IPS DF 6.9 (cell line): ENCODE measurements around the gene NGB.

Experiments
- DNase-seq: peaks from one replicate; pipeline ENCODE4 v3.0.0-alpha.2; 2013; ENCODE audit warnings: low read depth, low spot score
- H3K27ac ChIP-seq: one replicate; pipeline ENCODE4 v1.5.1; 2013; ENCODE audit warnings: low read length, control low read depth
- H3K27me3 ChIP-seq: 2 replicates; pipeline ENCODE4 v1.6.1; 2013; ENCODE audit warnings: mild to moderate bottlenecking, low read length; ENCODE audit not compliant: control insufficient read depth, insufficient read depth
- H3K36me3 ChIP-seq: 2 replicates; pipeline ENCODE4 v1.6.1; 2013; ENCODE audit warnings: low read length; ENCODE audit not compliant: control insufficient read depth, insufficient read depth
- H3K4me1 ChIP-seq: 2 replicates; pipeline ENCODE4 v1.6.1; 2013; ENCODE audit warnings: low read length; ENCODE audit not compliant: control insufficient read depth, insufficient read depth
- H3K4me3 ChIP-seq: 2 replicates; pipeline ENCODE4 v1.5.1; 2013; ENCODE audit warnings: mild to moderate bottlenecking, low read length
- H3K9me3 ChIP-seq: 2 replicates; pipeline ENCODE4 v1.6.1; 2013; ENCODE audit warnings: low read length, inconsistent platforms; ENCODE audit not compliant: control insufficient read depth, insufficient read depth
- WGBS: extraction: QIAGEN DNeasy Blood & Tissue Kit; methylation state at CpG from one replicate; pipeline ENCODE4 v1.1.7; 2013; ENCODE audit warnings: mixed read lengths, missing lambda C conversion rate; ENCODE audit not compliant: insufficient read length, insufficient coverage; 5-methylcytosine and 5-hydroxymethylcytosine counted together

NGB gene

GRCh38 chr14:77251870-77252269, 19.1 kb downstream of the NGB start:
- Histone ChIP-seq H3K27ac (no peak overlapping the region), H3K4me3 (no peak overlapping the region), H3K9me3 (no peaks in the 10 kb centered on the region), H3K4me1 (no peaks in the 10 kb centered on the region; the same call in 1 of the 2 replicates), H3K36me3 (0 out of 2 replicates have a peak, but pooled peaks cover 2% of the 10 kb centered on the region), H3K27me3 (no peaks in the 10 kb centered on the region)
- no CpG with 5 or more reads among the region's 11 CpGs for WGBS
- no peak for DNase-seq

- Histone ChIP-seq H3K27ac (no peak overlapping the region), H3K27me3 (no peaks in the 10 kb centered on the region), H3K9me3 (no peaks in the 10 kb centered on the region), H3K4me1 (no peaks in the 10 kb centered on the region; the same call in 1 of the 2 replicates), H3K36me3 (0 out of 2 replicates have a peak, but pooled peaks cover 2% of the 10 kb centered on the region), H3K4me3 (no peak overlapping the region)
- no peak for DNase-seq
- no CpG with 5 or more reads among the region's 6 CpGs for whole genome bisulfite sequencing
Measured at GRCh38 chr14:77250927-77251326, 20.1 kb downstream of the NGB start.

GRCh38 chr14:77249286-77249685, 21.7 kb downstream of the NGB start:
- Histone ChIP-seq H3K4me3 (no peak overlapping the region), H3K4me1 (no peaks in the 10 kb centered on the region; the same call in 1 of the 2 replicates), H3K27me3 (no peaks in the 10 kb centered on the region), H3K27ac (no peak overlapping the region), H3K36me3 (0 out of 2 replicates have a peak, but pooled peaks cover 2% of the 10 kb centered on the region), H3K9me3 (no peaks in the 10 kb centered on the region)
- no CpG with 5 or more reads among the region's 7 CpGs for WGBS
- DNase-seq: no peak

GRCh38 chr14:77248666-77249065, 22.3 kb downstream of the NGB start:
- H3K36me3 ChIP-seq: 0 out of 2 replicates have a peak, but pooled peaks cover 2% of the 10 kb centered on the region
- H3K4me3 ChIP-seq: no peak overlapping the region
- WGBS: no CpG with 5 or more reads among the region's 7 CpGs
- no peaks in the 10 kb centered on the region for H3K4me1 ChIP-seq
- H3K27me3 ChIP-seq: peaks cover under 1% of the 10 kb centered on the region; the same call in 1 of the 2 replicates
- no peak for DNase-seq
- no peak overlapping the region for H3K27ac ChIP-seq
- no peaks in the 10 kb centered on the region for H3K9me3 ChIP-seq

GRCh38 chr14:77246784-77247183, 24.2 kb downstream of the NGB start:
- H3K9me3 ChIP-seq: no peaks in the 10 kb centered on the region
- DNase-seq: no peak
- no CpG with 5 or more reads among the region's 1 CpG for WGBS
- 0 out of 2 replicates have a peak, but pooled peaks cover under 1% of the 10 kb centered on the region for H3K36me3 ChIP-seq
- H3K27me3 ChIP-seq: peaks cover 1% of the 10 kb centered on the region; the same call in 1 of the 2 replicates
- no peaks in the 10 kb centered on the region for H3K4me1 ChIP-seq
- no peak overlapping the region for H3K27ac ChIP-seq
- H3K4me3 ChIP-seq: no peak overlapping the region

GRCh38 chr14:77245820-77246219, 25.2 kb downstream of the NGB start:
- DNase-seq: no peak
- no CpG with 5 or more reads among the region's 4 CpGs for WGBS
- no peaks in the 10 kb centered on the region for H3K4me1 ChIP-seq

GRCh38 chr14:77243853-77244252, 27.2 kb downstream of the NGB start:
- no peaks in the 10 kb centered on the region for H3K4me1 ChIP-seq
- H3K9me3 ChIP-seq: no peaks in the 10 kb centered on the region
- no CpG with 5 or more reads among the region's 4 CpGs for whole genome bisulfite sequencing
- no peak overlapping the region for H3K27ac ChIP-seq
- no peak for DNase-seq
- H3K36me3 ChIP-seq: no peaks in the 10 kb centered on the region
- H3K4me3 ChIP-seq: no peak overlapping the region
- H3K27me3 ChIP-seq: peaks cover 1% of the 10 kb centered on the region; the same call in 1 of the 2 replicates

More at GRCh38 chr14:77245820-77246219, 25.2 kb downstream of the NGB start:
- Histone ChIP-seq H3K4me3 (no peak overlapping the region), H3K27ac (no peak overlapping the region), H3K27me3 (peaks cover 1% of the 10 kb centered on the region; the same call in 1 of the 2 replicates), H3K36me3 (no peaks in the 10 kb centered on the region), H3K9me3 (no peaks in the 10 kb centered on the region)

GRCh38 chr14:77242752-77243151, 28.3 kb downstream of the NGB start:
- no peak overlapping the region for H3K4me3 ChIP-seq
- DNase-seq: no peak
- 100% methylated on average over 1 of the region's 12 CpGs for WGBS

GRCh38 chr14:77241955-77242354, 29.1 kb downstream of the NGB start:
- no peak overlapping the region for H3K27ac ChIP-seq
- no peak for DNase-seq
- H3K4me3 ChIP-seq: no peak overlapping the region
- WGBS: no CpG with 5 or more reads among the region's 2 CpGs
- H3K27me3 ChIP-seq: peaks cover 1% of the 10 kb centered on the region; the same call in 1 of the 2 replicates
- H3K36me3 ChIP-seq: no peaks in the 10 kb centered on the region
- H3K4me1 ChIP-seq: no peaks in the 10 kb centered on the region
- no peaks in the 10 kb centered on the region for H3K9me3 ChIP-seq

More at GRCh38 chr14:77242752-77243151, 28.3 kb downstream of the NGB start:
- H3K36me3 ChIP-seq: no peaks in the 10 kb centered on the region
- no peaks in the 10 kb centered on the region for H3K4me1 ChIP-seq
- peaks cover 1% of the 10 kb centered on the region; the same call in 1 of the 2 replicates for H3K27me3 ChIP-seq
- H3K9me3 ChIP-seq: no peaks in the 10 kb centered on the region
- no peak overlapping the region for H3K27ac ChIP-seq

GRCh38 chr14:77240336-77240915, 30.6 kb downstream of the NGB start:
- Histone ChIP-seq H3K27ac (no peak overlapping the region), H3K4me1 (no peaks in the 10 kb centered on the region), H3K27me3 (peaks cover 1% of the 10 kb centered on the region; the same call in 1 of the 2 replicates), H3K4me3 (no peak overlapping the region), H3K9me3 (no peaks in the 10 kb centered on the region), H3K36me3 (no peaks in the 10 kb centered on the region)
- DNase-seq: no peak
- WGBS: no CpG with 5 or more reads among the region's 15 CpGs

GRCh38 chr14:77239412-77239811, 31.6 kb downstream of the NGB start:
- Histone ChIP-seq H3K27me3 (peaks cover 1% of the 10 kb centered on the region; the same call in 1 of the 2 replicates), H3K27ac (no peak overlapping the region), H3K4me1 (no peaks in the 10 kb centered on the region), H3K36me3 (no peaks in the 10 kb centered on the region), H3K9me3 (no peaks in the 10 kb centered on the region), H3K4me3 (no peak overlapping the region)
- no CpG with 5 or more reads among the region's 16 CpGs for WGBS
- DNase-seq: no peak
